ENCODE results near the gene CCRL2.
"Not testable (repeated sequence)": the region's sequence is repeated elsewhere in the genome, so short reads cannot be mapped to it uniquely, and the experiment has no call there.

DNA sequence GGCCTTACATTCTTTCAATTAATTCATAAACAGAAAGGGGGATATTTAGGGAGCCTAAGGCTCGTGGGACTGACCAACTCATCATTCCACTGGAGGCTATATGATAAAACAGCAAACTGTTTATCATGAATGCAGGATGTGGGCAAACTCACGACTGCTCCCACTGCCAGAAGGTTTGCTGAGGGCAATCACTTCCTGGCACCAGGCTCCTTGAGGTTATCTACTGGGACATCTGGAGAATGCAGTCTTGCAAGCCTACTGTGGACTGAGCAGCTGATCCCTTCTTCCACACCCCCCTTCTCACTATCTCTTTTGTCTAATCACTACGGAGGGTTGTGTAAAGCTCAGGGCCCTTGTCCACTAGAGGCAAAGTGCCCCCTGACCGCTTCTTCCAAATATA lies 26.1 kb downstream of the CCRL2 start:
- TF ChIP-seq, protein P1, sequence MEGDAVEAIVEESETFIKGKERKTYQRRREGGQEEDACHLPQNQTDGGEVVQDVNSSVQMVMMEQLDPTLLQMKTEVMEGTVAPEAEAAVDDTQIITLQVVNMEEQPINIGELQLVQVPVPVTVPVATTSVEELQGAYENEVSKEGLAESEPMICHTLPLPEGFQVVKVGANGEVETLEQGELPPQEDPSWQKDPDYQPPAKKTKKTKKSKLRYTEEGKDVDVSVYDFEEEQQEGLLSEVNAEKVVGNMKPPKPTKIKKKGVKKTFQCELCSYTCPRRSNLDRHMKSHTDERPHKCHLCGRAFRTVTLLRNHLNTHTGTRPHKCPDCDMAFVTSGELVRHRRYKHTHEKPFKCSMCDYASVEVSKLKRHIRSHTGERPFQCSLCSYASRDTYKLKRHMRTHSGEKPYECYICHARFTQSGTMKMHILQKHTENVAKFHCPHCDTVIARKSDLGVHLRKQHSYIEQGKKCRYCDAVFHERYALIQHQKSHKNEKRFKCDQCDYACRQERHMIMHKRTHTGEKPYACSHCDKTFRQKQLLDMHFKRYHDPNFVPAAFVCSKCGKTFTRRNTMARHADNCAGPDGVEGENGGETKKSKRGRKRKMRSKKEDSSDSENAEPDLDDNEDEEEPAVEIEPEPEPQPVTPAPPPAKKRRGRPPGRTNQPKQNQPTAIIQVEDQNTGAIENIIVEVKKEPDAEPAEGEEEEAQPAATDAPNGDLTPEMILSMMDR (IDR thresholded peaks at IDR 0.05), result not testable (repeated sequence)
- TF ChIP-seq POLR2A (IDR thresholded peaks at IDR 0.05), result not testable (repeated sequence)
